Prostate gland (tissue), 2 donors: ENCODE results near the gene ADARB2.

ENCODE experiments used
- POLR2A ChIP-seq: fragments of 450-650 bp; IDR thresholded peaks from one replicate; pipeline ENCODE4 v1.6.1; 2016; ENCODE audit warnings: antibody characterized with exemption, mild to moderate bottlenecking
- TF ChIP-seq, protein P1 (sequence below), 4 experiments: fragments of 200-600 bp in 2 of 4; fragments of 450-650 bp in 2 of 4; sonication (generic) in 2 of 4; IDR thresholded peaks; 1 replicate in 3 of 4; 2 replicates in 1 of 4; pipeline ENCODE4 v1.5.1; 2016 to 2019; ENCODE audit warnings: antibody characterized with exemption in 4 of 4, mild to moderate bottlenecking in 2 of 4, moderate library complexity in 2 of 4

DNA sequence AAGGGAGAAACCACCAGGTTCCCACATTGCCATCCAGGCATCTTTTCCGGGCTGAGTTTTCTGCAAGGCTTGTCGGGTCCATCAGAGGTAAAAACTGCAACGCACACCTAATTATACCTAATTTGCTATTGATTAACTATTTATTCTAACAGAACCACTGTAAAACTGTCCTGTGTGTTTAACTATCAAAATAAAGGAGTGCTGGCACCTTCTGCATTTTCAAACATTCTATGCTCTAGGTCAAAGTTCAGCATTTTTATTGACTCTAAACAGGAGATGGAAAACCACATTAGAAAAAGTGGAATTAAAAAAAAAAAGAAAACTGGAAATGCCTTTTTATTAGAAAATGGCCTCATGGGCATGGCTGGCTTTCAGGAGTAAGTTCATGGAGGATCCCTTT lies 82.0 kb downstream of the ADARB2 start:
- TF ChIP-seq, protein P1, sequence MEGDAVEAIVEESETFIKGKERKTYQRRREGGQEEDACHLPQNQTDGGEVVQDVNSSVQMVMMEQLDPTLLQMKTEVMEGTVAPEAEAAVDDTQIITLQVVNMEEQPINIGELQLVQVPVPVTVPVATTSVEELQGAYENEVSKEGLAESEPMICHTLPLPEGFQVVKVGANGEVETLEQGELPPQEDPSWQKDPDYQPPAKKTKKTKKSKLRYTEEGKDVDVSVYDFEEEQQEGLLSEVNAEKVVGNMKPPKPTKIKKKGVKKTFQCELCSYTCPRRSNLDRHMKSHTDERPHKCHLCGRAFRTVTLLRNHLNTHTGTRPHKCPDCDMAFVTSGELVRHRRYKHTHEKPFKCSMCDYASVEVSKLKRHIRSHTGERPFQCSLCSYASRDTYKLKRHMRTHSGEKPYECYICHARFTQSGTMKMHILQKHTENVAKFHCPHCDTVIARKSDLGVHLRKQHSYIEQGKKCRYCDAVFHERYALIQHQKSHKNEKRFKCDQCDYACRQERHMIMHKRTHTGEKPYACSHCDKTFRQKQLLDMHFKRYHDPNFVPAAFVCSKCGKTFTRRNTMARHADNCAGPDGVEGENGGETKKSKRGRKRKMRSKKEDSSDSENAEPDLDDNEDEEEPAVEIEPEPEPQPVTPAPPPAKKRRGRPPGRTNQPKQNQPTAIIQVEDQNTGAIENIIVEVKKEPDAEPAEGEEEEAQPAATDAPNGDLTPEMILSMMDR (IDR thresholded peaks at IDR 0.05) = no peak
- no peak for TF ChIP-seq POLR2A
